HL-60 (cell line): ENCODE data around the gene MPRIP.

Experiments used
- DNase-seq, 2 experiments: peaks; one replicate each; pipeline ENCODE4 v3.0.0-alpha.2; 2010 to 2020; ENCODE audit warnings: low read depth in 1 of 2, low spot score in 1 of 2
- H3K27ac ChIP-seq: fragments of 250-450 bp; sonication (Bioruptor Pico); replicated peaks from 2 replicates; pipeline ENCODE4 v1.5.1; 2020; ENCODE audit warnings: mild to moderate bottlenecking, moderate library complexity
- H3K27me3 ChIP-seq: fragments of 250-450 bp; sonication (Bioruptor Pico); 2 replicates; pipeline ENCODE4 v1.5.1; 2021; ENCODE audit warnings: mild to moderate bottlenecking, moderate library complexity; ENCODE audit not compliant: insufficient read depth, poor library complexity, severe bottlenecking
- H3K4me3 ChIP-seq: replicated peaks from 2 replicates; pipeline ENCODE4 v1.5.1; 2011; ENCODE audit warnings: mild to moderate bottlenecking, control low read depth, low read length; ENCODE audit not compliant: insufficient read depth
- GABPA ChIP-seq: IDR thresholded peaks from 2 replicates; pipeline ENCODE4 v1.6.1; 2012; ENCODE audit warnings: low read depth
- POLR2AphosphoS5 ChIP-seq: IDR thresholded peaks from 2 replicates; pipeline ENCODE4 v1.6.1; 2012; ENCODE audit warnings: low read depth
- REST ChIP-seq: IDR thresholded peaks from 2 replicates; pipeline ENCODE4 v1.6.1; 2012; ENCODE audit warnings: low read depth; ENCODE audit not compliant: insufficient replicate concordance
- SPI1 ChIP-seq: IDR thresholded peaks from 2 replicates; pipeline ENCODE4 v1.6.1; 2012; ENCODE audit warnings: low read depth, mild to moderate bottlenecking, borderline replicate concordance
- TF ChIP-seq, protein P1 (sequence below): IDR thresholded peaks from one replicate; pipeline ENCODE4 v1.5.1; 2011; ENCODE audit warnings: low read length, control low read depth, inconsistent platforms; ENCODE audit not compliant: insufficient read depth

The MPRIP gene

GRCh38 chr17:17215575-17215974 is 173.3 kb downstream of the MPRIP start:
- Histone ChIP-seq H3K27ac (no peak overlapping the region), H3K27me3 (no peaks in the 10 kb centered on the region), H3K4me3 (no peak overlapping the region)
- no peak for DNase-seq
- TF ChIP-seq REST (no peak), POLR2AphosphoS5 (no peak), GABPA (no peak), SPI1 (no peak)
- TF ChIP-seq, protein P1, sequence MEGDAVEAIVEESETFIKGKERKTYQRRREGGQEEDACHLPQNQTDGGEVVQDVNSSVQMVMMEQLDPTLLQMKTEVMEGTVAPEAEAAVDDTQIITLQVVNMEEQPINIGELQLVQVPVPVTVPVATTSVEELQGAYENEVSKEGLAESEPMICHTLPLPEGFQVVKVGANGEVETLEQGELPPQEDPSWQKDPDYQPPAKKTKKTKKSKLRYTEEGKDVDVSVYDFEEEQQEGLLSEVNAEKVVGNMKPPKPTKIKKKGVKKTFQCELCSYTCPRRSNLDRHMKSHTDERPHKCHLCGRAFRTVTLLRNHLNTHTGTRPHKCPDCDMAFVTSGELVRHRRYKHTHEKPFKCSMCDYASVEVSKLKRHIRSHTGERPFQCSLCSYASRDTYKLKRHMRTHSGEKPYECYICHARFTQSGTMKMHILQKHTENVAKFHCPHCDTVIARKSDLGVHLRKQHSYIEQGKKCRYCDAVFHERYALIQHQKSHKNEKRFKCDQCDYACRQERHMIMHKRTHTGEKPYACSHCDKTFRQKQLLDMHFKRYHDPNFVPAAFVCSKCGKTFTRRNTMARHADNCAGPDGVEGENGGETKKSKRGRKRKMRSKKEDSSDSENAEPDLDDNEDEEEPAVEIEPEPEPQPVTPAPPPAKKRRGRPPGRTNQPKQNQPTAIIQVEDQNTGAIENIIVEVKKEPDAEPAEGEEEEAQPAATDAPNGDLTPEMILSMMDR, result no peak

GRCh38 chr17:17216236-17216635 is 174.0 kb downstream of the MPRIP start:
- TF ChIP-seq POLR2AphosphoS5 (no peak), SPI1 (no peak), REST (no peak)
- Histone ChIP-seq H3K27me3 (no peaks in the 10 kb centered on the region), H3K4me3 (no peak overlapping the region), H3K27ac (no peak overlapping the region)
- no peak for DNase-seq

- no peak overlapping the region for H3K27ac ChIP-seq
- TF ChIP-seq SPI1 (no peak), GABPA (no peak), POLR2AphosphoS5 (no peak), REST (no peak)
- TF ChIP-seq, protein P1, result no peak
- no peak overlapping the region for H3K4me3 ChIP-seq
- no peaks in the 10 kb centered on the region for H3K27me3 ChIP-seq
- DNase-seq, result no peak
Observed at GRCh38 chr17:17216776-17217175, 174.5 kb downstream of the MPRIP start.

GRCh38 chr17:17217995-17218394 is 175.7 kb downstream of the MPRIP start:
- H3K4me3 ChIP-seq, result no peak overlapping the region

More at GRCh38 chr17:17217995-17218394, 175.7 kb downstream of the MPRIP start:
- no peak for DNase-seq
- Histone ChIP-seq H3K27me3 (no peaks in the 10 kb centered on the region), H3K27ac (no peak overlapping the region)
- TF ChIP-seq POLR2AphosphoS5 (no peak), GABPA (no peak), SPI1 (no peak), REST (no peak)
- TF ChIP-seq, protein P1, result no peak
